ENCODE measurements around the gene TBC1D8. TPM values are rescaled to one million over a fixed set of nuclear protein-coding genes. Genes with fewer than 3 reads are reported as not detected.

Gene TBC1D8
- total and polyA plus RNA-seq, 9 of the 15 experiments (the other 6 are each of a cell fraction or from before 2014, with no cell fraction given) = 0.36 to 1.3 (median 0.82) TPM

DNA sequence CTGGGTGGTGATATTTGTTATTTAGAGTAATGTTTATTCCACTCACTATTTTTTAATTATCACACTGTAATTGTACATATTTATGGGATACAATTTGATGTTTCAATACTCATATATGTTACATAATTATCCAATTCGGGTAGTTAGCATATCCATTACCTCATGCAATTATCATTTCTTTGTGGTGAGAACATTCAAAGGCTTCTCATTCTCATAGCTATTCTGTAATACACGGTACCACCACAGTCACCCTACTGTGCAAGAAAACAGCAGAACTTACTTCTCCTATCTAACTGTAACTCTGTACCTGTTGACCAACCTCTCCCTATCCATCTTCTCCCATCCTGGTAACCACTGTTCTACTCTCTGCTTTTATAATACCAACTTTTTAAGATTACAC, 4.6 kb downstream of the TBC1D8 start:
- no peak for TF ChIP-seq ARID2 (IDR thresholded peaks at IDR 0.05)
- TF ChIP-seq, protein P1, sequence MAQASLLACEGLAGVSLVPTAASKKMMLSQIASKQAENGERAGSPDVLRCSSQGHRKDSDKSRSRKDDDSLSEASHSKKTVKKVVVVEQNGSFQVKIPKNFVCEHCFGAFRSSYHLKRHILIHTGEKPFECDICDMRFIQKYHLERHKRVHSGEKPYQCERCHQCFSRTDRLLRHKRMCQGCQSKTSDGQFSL (CRISPR knock-in tag; IDR thresholded peaks at IDR 0.05) = no peak
- TF ChIP-seq, protein P1 (tag; IDR thresholded peaks at IDR 0.05) = no peak
- TF ChIP-seq, protein P2, sequence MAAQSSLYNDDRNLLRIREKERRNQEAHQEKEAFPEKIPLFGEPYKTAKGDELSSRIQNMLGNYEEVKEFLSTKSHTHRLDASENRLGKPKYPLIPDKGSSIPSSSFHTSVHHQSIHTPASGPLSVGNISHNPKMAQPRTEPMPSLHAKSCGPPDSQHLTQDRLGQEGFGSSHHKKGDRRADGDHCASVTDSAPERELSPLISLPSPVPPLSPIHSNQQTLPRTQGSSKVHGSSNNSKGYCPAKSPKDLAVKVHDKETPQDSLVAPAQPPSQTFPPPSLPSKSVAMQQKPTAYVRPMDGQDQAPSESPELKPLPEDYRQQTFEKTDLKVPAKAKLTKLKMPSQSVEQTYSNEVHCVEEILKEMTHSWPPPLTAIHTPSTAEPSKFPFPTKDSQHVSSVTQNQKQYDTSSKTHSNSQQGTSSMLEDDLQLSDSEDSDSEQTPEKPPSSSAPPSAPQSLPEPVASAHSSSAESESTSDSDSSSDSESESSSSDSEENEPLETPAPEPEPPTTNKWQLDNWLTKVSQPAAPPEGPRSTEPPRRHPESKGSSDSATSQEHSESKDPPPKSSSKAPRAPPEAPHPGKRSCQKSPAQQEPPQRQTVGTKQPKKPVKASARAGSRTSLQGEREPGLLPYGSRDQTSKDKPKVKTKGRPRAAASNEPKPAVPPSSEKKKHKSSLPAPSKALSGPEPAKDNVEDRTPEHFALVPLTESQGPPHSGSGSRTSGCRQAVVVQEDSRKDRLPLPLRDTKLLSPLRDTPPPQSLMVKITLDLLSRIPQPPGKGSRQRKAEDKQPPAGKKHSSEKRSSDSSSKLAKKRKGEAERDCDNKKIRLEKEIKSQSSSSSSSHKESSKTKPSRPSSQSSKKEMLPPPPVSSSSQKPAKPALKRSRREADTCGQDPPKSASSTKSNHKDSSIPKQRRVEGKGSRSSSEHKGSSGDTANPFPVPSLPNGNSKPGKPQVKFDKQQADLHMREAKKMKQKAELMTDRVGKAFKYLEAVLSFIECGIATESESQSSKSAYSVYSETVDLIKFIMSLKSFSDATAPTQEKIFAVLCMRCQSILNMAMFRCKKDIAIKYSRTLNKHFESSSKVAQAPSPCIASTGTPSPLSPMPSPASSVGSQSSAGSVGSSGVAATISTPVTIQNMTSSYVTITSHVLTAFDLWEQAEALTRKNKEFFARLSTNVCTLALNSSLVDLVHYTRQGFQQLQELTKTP (IDR thresholded peaks at IDR 0.05; ENCODE audit: low read depth in 1 of 2, partially characterized antibody in 2 of 2) = no peak
- Histone ChIP-seq H3K4me1 (replicated peaks in 1 of 2; ENCODE audit: control insufficient read depth in 2 of 2, insufficient read depth in 2 of 2, low read length in 2 of 2) (peaks cover 0 to 12% of the 10 kb centered on the region in 2 experiments; a peak in 2 of 5 replicates), H3K4me3 (no peak overlapping the region), H4K20me1 (replicated peaks; ENCODE audit: control insufficient read depth, insufficient read depth, low read length) (no peaks in the 10 kb centered on the region), H3K9me1 (ENCODE audit: control insufficient read depth, insufficient read depth, low read length) (no peaks in the 10 kb centered on the region), H3K27ac (ENCODE audit: extremely low read depth, low read depth, low read length) (no peak overlapping the region), H2AFZ (ENCODE audit: low read depth, low read length) (no peak overlapping the region), H3K9ac (ENCODE audit: insufficient read depth in 1 of 2, low read depth in 2 of 2, low read length in 2 of 2) (no peak overlapping the region), H3K79me2 (ENCODE audit: control insufficient read depth, insufficient read depth, low read length) (no peaks in the 10 kb centered on the region), H3K4me2 (ENCODE audit: insufficient read depth, low read length) (no peak overlapping the region), H3K36me3 (ENCODE audit: control insufficient read depth, insufficient read depth, low read length) (no peaks in the 10 kb centered on the region), H3K9me3 (replicated peaks; ENCODE audit: control insufficient read depth, insufficient read depth, low read depth, low read length) (peaks cover 4% of the 10 kb centered on the region; the same call in 1 of the 2 replicates), H3K27me3 (ENCODE audit: control insufficient read depth in 2 of 2, insufficient read depth in 2 of 2, low read length in 2 of 2) (peaks cover 50 to 53% of the 10 kb centered on the region in 2 experiments)
- intact Hi-C loops (cut with micrococcal nuclease) = no loop called here
- no TSS peak for BruUV-seq (replicated peaks)
- ATAC-seq = no peak
- no peak for DNase-seq (ENCODE audit: extremely low read depth in 1 of 4, low spot score in 3 of 4)
- no peak for FAIRE-seq
- ChIA-PET POLR2A (no interaction called here), CTCF (ENCODE audit: low intra/inter-chr PET ratio) (no interaction called here)
- 6% methylated on average over 2 of the region's 2 CpGs for WGBS (ENCODE audit: insufficient coverage, low coverage, missing lambda C conversion rate)
- in situ Hi-C loops (cut with MboI) = no loop called here

Data from K562 (cell line).